Stimulated activated CD8-positive, alpha-beta memory T cell treated with anti-CD3 and anti-CD28 coated beads, Interleukin-15, amount 100 ng/mL, for 24 hours (primary cell): ENCODE measurements around the gene DKK3.

Source experiments
- DNase-seq: peaks from one replicate; pipeline ENCODE4 v3.0.0-alpha.2; 2020; ENCODE audit warnings: low read depth

The DKK3 gene

DNA sequence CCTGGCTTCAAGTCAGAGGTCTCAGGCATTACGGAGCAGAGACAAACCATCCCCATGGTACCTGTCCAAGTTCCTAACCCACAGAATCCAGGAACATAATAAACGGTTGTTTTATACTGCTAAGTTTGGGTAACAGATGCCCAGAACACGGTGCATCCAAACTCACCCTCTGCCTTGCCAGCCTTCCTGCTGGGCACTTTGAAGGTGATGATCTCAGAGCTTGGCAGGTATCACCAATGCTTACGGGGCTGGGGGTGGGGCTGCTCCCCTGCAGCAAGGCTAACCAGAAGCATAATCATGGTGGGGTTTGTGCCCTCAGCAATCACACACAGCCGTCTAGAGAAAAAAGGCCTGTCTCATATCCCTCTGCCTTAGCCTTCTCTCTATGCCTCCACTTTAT, 27.1 kb downstream of the DKK3 start:
- DNase-seq: no peak

DNA sequence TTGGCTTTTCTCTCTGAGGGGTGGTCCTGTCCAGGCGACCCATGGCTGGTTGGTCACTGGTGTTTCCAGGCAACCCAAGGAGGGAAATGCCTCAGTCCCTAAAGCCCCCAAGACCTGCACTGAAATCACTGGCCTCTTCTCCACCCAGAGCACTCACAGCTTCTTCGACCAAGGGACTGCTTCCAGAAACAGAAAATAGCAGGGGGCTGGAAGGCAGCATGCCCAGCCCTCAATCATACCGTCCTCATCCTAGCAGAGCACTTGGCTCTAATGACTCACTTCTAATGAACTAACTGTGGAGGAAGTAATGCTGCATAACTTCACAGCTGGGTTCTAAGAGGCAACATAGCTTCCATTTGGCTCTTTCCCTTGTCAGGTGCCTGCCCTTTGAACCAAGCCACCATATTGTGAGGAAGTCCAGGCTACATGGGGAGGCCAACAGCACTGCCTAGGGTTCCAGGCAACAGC, 27.6 kb downstream of the DKK3 start:
- DNase-seq: no peak

DNA sequence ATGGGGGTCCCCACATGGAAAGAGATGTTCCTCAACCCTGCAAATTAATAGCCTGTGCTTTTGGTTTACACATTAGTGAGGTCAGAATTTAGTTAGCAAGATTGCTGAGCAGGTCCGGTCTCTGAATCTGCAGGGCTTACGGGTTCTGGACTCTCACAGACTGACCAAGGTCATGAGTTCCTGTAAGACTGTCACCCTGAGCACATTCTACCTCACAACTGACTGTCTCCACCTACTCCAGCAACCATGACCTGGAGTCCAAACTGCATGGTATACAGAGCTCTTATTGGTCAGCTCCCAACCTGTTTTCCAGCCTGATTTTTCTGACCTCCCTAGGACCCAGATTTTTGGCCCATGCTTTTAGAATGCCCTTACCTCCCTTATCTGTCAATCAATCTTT, 28.2 kb downstream of the DKK3 start:
- DNase-seq: no peak

DNA sequence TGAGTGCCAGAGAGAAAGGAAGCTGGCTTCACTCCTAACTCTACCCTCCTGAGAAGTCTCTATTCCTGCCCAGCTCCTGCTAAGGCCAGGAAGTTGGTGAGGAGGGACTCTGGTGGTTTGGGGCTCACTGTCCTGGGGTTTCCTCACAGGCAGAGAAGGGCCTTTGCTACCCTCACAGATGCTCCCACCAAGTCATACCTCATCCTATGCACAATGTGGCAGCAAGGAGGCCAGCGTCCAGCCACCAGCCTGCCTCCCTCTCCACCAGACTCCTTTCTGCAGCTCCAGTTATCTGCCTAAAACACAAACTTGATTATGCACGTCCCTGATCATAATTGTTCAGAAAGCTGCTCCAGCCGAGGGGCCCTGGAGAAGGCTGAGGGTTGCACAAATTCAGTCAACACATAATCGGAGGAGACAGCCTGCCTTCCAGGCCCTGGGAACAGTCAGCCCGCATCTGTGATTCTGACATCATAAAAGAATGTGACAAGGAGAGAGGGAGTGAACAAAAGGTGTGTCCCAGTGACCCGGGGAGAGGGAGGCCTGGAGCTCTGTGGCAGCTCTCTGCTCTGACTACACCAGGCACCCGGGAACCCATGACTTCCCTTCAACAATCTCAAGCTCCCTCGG, 28.8 kb downstream of the DKK3 start:
- no peak for DNase-seq

- DNase-seq: no peak
These were observed 29.5 kb downstream of the DKK3 start for GRCh38 chr11:11978792-11979487.

- no peak for DNase-seq
These were observed 30.3 kb downstream of the DKK3 start for GRCh38 chr11:11978098-11978637.

DNA sequence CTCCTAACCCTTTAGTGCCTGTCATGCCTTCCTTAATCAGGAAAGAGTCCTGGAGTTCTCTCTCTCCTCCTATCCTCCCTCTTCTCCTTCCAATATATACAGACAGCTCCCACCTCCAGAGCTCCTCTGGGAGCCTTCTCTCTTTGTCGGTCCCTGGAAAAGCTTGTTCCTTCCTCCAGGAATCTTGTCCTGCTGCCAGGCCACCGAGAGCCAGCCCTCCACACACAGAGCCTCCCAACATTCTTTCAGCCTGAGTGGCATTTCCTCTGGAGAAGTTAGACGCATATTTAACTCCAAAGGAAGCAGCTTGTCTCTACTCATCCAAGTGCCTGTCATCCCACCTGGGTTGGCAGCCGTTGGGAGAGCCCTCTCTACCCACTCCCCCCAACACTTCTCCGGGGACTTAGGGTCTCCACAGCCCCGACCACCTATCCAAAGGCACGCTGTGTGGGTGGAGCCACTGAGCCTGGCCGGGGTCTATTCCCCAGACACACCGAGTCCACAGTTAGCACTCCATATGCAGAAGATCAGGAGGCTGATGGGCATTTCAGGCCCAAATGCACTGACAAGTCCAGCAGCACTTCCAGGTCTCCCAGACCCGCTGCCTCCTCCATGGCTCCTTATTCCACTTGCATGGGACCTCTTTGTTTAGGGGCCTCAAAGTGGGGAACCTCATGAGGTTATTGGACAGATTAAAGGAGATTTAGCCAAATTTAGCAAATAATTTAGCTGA, 31.1 kb downstream of the DKK3 start:
- DNase-seq: no peak

DNA sequence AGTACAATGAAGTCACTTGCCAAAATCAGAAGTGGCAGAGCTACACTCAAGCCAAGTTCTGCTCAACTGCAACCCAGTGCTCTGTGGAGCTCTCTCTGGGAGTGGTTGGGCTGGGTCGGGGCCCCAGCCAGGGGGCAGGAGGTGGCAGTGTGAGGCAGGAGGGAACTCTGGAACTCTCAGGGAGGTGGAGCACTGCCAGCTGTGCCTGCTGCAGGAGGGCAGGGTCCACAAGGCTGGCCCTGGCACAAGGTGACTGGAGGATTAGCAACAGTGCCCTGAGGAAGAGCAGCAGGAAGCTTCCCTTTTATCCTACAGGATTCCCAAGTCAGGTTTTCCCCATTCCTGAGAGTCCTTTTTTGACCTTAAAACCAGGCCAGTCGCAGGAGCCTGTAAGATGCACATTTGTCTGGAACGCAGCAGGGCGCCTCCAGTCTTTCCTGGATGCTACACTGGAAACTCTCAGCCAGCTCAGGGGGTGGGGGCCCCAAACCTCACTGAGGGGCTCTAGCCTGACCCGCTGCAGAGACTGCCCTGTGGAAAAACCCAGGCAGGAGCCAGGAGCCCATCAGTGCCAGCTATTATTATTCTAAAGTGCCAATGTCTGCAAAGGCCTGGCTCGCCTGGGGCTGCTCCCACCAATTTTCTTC, 31.8 kb downstream of the DKK3 start:
- DNase-seq: no peak

DNA sequence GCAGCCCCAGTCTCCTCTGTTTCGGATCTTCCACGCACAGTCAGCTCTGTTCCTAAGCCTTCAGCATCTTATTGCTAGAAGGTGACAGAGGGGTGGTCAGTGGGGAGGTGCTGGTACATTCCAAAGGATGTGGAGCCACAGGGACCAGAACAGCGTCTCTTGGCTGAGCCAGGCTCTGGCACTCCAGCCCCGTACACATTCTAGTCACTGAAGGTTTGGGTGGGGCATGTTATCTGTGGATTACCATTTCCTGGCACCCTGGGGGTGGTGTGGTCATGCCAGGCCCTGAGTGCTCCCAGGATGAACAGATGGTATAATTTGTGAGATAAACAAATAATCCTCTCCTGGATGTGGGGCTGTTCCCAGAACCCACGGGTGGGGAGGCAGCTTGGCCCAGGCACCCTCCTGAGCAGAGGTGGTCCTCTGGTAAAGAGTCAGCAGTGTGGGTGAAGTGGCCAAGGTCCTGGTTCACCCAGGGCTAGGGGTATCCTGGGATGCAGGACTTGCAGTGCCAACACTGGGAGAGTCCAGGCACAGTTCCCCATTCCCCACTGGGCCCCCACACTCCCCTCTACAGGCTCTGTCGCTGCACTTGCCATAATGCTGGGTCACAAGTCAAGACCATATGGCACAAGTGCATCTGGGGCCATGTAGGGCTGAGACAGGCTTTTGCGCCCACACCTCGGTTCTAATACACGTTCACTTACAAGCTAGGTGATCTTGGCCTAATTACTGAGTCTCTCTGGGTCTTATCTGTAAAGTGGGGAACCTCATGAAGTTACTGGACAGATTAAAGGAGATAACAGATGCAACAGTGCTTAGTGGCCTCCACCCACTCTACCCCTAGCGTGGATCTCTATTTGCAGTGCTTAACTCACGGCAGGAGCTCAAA, 33.0 kb downstream of the DKK3 start:
- no peak for DNase-seq

GRCh38 chr11:11973866-11974265, 34.6 kb downstream of the DKK3 start:
- no peak for DNase-seq

- no peak for DNase-seq
These were observed 35.0 kb downstream of the DKK3 start for GRCh38 chr11:11973361-11973800.

- DNase-seq: no peak
These were observed 35.6 kb downstream of the DKK3 start for GRCh38 chr11:11972730-11973341.

- DNase-seq: no peak
These were observed 36.4 kb downstream of the DKK3 start for GRCh38 chr11:11971906-11972547.

GRCh38 chr11:11970556-11970955, 37.9 kb downstream of the DKK3 start:
- no peak for DNase-seq

DNA sequence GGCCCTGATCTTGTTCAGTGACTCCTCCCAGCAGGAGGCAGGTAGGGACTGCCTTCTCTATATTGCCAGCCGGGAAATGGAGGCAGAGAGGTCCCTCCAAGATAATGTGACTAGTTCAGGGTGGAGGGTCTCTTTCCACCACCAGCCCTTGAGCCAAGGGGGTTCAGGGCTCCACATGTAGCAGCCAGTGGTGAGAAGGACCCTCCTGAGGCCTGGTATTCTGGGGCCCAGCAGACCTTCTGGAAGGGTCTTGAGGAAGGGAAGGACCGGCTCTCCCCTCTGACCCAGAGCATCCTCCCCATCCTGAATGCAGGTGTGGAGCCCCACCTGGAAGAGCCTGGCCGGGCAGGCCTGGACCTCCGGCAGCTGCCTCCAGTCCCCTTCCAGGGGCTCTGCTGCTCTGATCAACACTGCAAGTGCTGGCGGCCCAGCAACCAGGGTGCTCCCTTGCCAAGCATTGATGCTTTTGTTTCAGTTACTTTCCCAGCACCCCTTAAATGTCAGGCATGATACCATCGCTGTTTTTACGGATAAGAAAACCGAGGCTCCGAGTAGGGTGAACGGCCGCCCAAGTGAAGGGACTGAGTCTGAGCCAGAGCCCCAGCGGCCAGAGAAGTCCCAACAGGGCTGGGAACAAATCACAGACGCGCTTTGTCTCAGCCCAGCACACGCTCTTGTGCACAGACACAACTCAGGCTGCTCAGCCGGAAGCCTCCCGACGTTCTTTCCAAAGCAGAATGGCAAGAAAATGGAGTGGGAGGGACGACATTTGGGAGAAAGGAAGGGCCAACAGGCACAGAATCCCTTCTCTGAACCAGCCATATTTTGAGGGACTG, 38.8 kb downstream of the DKK3 start:
- no peak for DNase-seq

DNA sequence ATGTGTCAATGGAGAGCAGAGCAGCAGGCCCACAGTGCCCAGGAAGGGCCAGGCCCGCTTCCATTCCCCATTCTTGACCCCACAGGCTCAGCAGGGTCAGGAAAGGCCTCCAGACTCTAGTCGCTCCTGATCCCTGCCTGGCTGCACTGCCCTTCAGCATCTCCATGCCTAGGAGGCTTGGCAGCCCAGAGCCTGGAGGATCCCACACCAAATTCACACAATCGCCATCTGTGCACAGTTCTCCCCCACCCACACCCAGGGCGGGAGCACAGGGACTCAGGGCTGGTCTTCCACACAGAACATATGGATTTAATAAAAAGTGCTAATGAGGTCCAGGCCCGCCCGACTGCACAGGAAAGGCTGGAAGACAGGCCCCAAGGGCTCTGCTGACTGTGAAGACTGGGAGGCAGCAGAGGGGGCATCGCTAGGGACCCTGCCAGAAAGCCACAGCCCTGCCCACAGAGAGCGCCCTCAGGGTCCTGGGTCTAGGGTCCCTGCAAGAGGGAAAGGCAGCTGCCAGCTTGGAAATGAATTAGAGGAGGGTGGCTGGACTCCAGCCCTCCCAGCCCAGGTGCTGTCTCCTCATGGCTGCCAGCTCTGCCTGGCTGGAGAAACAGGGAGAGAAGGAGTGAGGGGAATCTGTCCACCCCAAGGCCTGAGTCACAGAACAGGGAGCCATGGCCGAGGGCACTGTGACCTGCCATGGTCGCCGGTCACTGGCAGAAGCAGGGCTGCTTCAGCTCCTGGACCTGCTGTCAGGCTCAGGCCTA, 39.7 kb downstream of the DKK3 start:
- no peak for DNase-seq

DNA sequence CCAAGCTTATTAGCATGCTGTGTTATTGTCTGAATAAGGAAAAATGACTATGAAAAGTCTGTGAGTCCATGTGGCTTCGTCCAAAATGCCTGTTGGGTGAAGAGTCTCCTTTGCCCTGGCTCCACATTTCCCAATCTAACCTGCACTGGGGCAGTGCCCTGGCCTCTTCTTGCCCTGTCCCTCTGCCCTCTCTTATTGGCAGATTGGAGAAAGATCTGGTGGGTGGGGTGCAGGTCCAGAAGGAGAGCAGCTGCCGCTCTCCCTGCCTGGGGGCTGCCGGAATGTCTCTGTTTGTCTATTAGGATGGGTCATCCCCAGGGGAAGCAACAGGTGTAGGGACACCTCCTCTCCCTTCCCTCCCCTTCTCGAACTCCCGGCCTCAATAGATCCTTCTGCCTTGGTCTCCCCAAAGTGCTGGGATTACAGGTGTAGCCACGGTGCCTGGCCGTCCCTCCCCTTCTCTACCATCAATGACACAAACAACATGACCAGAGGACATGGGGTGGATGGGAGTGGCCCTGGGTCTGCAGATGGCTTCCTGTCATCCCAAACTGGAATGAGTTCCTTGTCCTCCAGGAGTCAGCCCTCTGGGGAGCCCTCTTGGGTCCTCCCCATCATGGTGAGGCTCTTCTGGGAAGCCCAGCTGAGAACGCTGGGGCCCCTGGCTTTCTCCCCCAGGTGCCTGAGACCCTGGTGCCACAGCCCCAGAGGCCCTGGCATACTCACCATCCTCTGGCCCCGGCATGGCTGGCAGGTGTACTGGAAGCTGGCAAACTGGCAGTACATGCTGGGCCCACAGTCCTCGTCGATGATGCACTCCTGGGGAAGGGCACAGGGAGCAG, 40.5 kb downstream of the DKK3 start:
- no peak for DNase-seq
